ENCODE measurements around the gene RNF186. TPM values are rescaled to one million over a fixed set of nuclear protein-coding genes. Genes with fewer than 3 reads are reported as not detected.

The RNF186 gene
- polyA plus RNA-seq, 1 of the 3 experiments (the other 2 are of a cell fraction), result not detected

DNA sequence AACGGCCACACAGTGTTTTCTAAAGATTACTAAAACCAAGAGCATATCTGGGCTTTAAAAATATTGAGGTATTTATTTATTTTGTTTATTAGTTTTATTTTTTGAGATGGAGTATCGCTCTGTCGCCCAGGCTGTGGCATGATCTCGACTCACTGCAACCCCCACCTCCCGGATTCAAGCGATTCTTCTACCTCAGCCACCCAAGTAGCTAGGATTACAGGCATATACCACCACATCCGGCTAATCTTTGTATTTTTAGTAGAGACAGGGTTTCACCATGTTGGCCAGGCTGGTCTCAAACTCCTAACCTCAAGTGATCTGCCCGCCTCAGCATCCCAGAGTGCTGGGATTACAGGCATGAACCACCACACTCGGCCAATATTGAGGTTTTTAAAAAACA lies 39.3 kb downstream of the RNF186 start (continued):
- TF ChIP-seq, protein P1, sequence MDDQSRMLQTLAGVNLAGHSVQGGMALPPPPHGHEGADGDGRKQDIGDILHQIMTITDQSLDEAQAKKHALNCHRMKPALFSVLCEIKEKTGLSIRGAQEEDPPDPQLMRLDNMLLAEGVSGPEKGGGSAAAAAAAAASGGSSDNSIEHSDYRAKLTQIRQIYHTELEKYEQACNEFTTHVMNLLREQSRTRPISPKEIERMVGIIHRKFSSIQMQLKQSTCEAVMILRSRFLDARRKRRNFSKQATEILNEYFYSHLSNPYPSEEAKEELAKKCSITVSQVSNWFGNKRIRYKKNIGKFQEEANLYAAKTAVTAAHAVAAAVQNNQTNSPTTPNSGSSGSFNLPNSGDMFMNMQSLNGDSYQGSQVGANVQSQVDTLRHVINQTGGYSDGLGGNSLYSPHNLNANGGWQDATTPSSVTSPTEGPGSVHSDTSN (IDR thresholded peaks at IDR 0.05), result no peak
- no peak for TF ChIP-seq RXRA (IDR thresholded peaks at IDR 0.05; ENCODE audit: borderline replicate concordance, low read depth)
- TF ChIP-seq, protein P2, sequence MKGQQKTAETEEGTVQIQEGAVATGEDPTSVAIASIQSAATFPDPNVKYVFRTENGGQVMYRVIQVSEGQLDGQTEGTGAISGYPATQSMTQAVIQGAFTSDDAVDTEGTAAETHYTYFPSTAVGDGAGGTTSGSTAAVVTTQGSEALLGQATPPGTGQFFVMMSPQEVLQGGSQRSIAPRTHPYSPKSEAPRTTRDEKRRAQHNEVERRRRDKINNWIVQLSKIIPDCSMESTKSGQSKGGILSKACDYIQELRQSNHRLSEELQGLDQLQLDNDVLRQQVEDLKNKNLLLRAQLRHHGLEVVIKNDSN (IDR thresholded peaks at IDR 0.05; ENCODE audit: borderline replicate concordance, low read depth), result no peak

DNA sequence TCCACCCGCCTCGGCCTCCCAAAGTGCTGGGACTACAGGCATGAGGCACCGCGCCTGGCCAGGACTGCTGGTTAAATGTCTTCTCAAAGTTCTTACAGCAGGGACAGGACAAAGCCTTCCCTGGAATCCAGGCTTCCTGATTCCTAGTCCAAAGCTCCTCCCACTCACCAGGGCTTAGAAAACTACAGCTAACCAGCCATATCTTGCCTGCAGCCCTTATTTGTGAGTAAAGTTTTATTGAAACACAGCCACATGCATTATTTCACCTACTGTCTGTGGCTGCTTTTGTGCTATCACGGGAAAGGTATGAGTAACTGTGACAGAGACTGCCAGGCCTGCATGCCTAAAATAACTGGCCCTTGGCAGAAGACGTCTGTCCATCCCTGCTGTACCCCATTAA lies 39.8 kb downstream of the RNF186 start:
- POLR2A ChIA-PET, result no interaction called here
- Histone ChIP-seq H3K4me3 (ENCODE audit: low read depth in 2 of 2, low read length in 1 of 2) (no peak overlapping the region), H2AFZ (ENCODE audit: low read depth) (no peak overlapping the region)

DNA sequence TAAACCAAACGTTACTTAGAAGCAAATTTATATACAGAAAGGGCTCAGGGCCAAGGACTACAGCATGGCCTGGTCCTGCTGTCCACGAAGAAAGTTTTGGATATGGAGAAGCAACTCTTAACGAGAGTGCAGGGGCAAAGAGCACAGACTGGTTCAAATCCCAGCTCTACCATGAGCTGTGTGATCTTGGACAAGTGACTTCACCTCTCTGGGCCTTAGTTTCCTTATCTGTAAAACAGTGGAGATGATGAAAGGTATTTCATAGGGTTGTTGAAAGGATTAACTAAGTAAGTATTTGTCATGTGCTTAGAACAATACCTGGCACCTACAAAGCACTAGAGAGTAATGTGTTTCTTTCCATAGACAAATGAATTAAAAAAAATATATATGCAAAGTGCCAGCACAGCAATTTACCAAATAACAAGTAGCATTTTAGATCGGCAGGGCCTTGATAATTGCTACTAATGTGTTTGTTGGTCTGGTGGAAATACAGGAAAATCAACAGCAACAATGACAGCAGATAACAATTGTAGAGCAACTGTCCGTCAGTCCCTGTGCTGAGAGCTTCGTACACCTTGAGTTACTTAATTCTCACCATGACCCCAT lies 40.8 kb downstream of the RNF186 start:
- Histone ChIP-seq H3F3A (replicated peaks; ENCODE audit: insufficient read depth) (no peaks in the 10 kb centered on the region), H3K79me2 (ENCODE audit: insufficient read depth) (no peaks in the 10 kb centered on the region), H3K9ac (no peak overlapping the region), H3K9me2 (no peaks in the 10 kb centered on the region), H2AFZ (ENCODE audit: low read depth) (no peak overlapping the region), H3K9me3 (no peaks in the 10 kb centered on the region), H4K20me1 (ENCODE audit: insufficient read depth) (no peaks in the 10 kb centered on the region), H3K36me3 (replicated peaks in 1 of 2; ENCODE audit: control insufficient read depth in 1 of 2, insufficient read depth in 2 of 2, low read length in 1 of 2) (no peaks in the 10 kb centered on the region), H3K27me3 (ENCODE audit: insufficient read depth) (no peaks in the 10 kb centered on the region), H3K4me1 (ENCODE audit: control insufficient read depth in 1 of 2, insufficient read depth in 2 of 2, low read depth in 1 of 2, low read length in 1 of 2) (no peaks in the 10 kb centered on the region), H3K4me3 (ENCODE audit: low read depth in 2 of 2, low read length in 1 of 2) (no peak overlapping the region), H3K4me2 (no peak overlapping the region), H3K27ac (ENCODE audit: low read depth in 2 of 2, low read length in 1 of 2) (no peak overlapping the region)
- DNase-seq, result no peak
- CTCF ChIA-PET, result interaction anchor here (0.7 to 2.0 kb wide), 3 partner anchors 11 to 70 kb away, joined by 3 to 6 read pairs (median 4); no protein-coding TSS in a partner anchor
- POLR2A ChIA-PET, result no interaction called here
- whole genome bisulfite sequencing (ENCODE audit: low lambda C conversion rate), result 79% methylated on average over 6 of the region's 6 CpGs
- TF ChIP-seq EZH2phosphoT487 (IDR thresholded peaks at IDR 0.05; ENCODE audit: borderline replicate concordance, low read depth) (no peak), RAD21 (IDR thresholded peaks at IDR 0.05; ENCODE audit: low read length) (no peak), EP300 (IDR thresholded peaks at IDR 0.05; ENCODE audit: borderline replicate concordance in 1 of 2, low read depth in 1 of 2, low read length in 1 of 2) (no peak), FOXM1 (IDR thresholded peaks at IDR 0.05; ENCODE audit: low read depth) (no peak), RCOR1 (IDR thresholded peaks at IDR 0.05; ENCODE audit: low read length) (no peak), TAF1 (IDR thresholded peaks at IDR 0.05; ENCODE audit: borderline replicate concordance, low read depth, low read length) (no peak), TCF12 (IDR thresholded peaks at IDR 0.05) (no peak), SMC3 (IDR thresholded peaks at IDR 0.05; ENCODE audit: low read depth, low read length) (no peak)
- TF ChIP-seq, protein P3, sequence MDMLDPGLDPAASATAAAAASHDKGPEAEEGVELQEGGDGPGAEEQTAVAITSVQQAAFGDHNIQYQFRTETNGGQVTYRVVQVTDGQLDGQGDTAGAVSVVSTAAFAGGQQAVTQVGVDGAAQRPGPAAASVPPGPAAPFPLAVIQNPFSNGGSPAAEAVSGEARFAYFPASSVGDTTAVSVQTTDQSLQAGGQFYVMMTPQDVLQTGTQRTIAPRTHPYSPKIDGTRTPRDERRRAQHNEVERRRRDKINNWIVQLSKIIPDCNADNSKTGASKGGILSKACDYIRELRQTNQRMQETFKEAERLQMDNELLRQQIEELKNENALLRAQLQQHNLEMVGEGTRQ (IDR thresholded peaks at IDR 0.05; ENCODE audit: borderline replicate concordance, low read depth, low read length), result no peak
- TF ChIP-seq, protein P4, sequence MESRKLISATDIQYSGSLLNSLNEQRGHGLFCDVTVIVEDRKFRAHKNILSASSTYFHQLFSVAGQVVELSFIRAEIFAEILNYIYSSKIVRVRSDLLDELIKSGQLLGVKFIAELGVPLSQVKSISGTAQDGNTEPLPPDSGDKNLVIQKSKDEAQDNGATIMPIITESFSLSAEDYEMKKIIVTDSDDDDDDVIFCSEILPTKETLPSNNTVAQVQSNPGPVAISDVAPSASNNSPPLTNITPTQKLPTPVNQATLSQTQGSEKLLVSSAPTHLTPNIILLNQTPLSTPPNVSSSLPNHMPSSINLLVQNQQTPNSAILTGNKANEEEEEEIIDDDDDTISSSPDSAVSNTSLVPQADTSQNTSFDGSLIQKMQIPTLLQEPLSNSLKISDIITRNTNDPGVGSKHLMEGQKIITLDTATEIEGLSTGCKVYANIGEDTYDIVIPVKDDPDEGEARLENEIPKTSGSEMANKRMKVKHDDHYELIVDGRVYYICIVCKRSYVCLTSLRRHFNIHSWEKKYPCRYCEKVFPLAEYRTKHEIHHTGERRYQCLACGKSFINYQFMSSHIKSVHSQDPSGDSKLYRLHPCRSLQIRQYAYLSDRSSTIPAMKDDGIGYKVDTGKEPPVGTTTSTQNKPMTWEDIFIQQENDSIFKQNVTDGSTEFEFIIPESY (IDR thresholded peaks at IDR 0.05; ENCODE audit: borderline replicate concordance, low read depth), result no peak

More for the DNA sequence above, 39.8 kb downstream of the RNF186 start:
- no peaks in the 10 kb centered on the region for H3K9me2 ChIP-seq
- H3K9me3 ChIP-seq, result no peaks in the 10 kb centered on the region
- H3K36me3 ChIP-seq (replicated peaks in 1 of 2; ENCODE audit: control insufficient read depth in 1 of 2, insufficient read depth in 2 of 2, low read length in 1 of 2), result no peaks in the 10 kb centered on the region
- TF ChIP-seq RFX5 (IDR thresholded peaks at IDR 0.05; ENCODE audit: low read length), result no peak
- TF ChIP-seq, protein P5, sequence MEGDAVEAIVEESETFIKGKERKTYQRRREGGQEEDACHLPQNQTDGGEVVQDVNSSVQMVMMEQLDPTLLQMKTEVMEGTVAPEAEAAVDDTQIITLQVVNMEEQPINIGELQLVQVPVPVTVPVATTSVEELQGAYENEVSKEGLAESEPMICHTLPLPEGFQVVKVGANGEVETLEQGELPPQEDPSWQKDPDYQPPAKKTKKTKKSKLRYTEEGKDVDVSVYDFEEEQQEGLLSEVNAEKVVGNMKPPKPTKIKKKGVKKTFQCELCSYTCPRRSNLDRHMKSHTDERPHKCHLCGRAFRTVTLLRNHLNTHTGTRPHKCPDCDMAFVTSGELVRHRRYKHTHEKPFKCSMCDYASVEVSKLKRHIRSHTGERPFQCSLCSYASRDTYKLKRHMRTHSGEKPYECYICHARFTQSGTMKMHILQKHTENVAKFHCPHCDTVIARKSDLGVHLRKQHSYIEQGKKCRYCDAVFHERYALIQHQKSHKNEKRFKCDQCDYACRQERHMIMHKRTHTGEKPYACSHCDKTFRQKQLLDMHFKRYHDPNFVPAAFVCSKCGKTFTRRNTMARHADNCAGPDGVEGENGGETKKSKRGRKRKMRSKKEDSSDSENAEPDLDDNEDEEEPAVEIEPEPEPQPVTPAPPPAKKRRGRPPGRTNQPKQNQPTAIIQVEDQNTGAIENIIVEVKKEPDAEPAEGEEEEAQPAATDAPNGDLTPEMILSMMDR (IDR thresholded peaks at IDR 0.05), result no peak
- no peaks in the 10 kb centered on the region for H3K4me1 ChIP-seq (ENCODE audit: control insufficient read depth in 1 of 2, insufficient read depth in 2 of 2, low read depth in 1 of 2, low read length in 1 of 2)
- no peak overlapping the region for H3K4me2 ChIP-seq
- H4K20me1 ChIP-seq (ENCODE audit: insufficient read depth), result no peaks in the 10 kb centered on the region
- DNase-seq, result no peak
- no peaks in the 10 kb centered on the region for H3F3A ChIP-seq (replicated peaks; ENCODE audit: insufficient read depth)
- no peak overlapping the region for H3K9ac ChIP-seq
- no peaks in the 10 kb centered on the region for H3K79me2 ChIP-seq (ENCODE audit: insufficient read depth)
- CTCF ChIA-PET, result no interaction called here
- H3K27me3 ChIP-seq (ENCODE audit: insufficient read depth), result no peaks in the 10 kb centered on the region
- no peak overlapping the region for H3K27ac ChIP-seq (ENCODE audit: low read depth in 2 of 2, low read length in 1 of 2)
- WGBS (ENCODE audit: low lambda C conversion rate), result 75% methylated on average over 6 of the region's 6 CpGs

All from SK-N-SH (cell line).